ENCODE measurements around the gene COX5A. TPM values are rescaled to one million over a fixed set of nuclear protein-coding genes. Genes with fewer than 3 reads are reported as not detected.

Gene COX5A
- total and polyA plus RNA-seq, 2 experiments from 2014 or later: 190 to 885 TPM

DNA sequence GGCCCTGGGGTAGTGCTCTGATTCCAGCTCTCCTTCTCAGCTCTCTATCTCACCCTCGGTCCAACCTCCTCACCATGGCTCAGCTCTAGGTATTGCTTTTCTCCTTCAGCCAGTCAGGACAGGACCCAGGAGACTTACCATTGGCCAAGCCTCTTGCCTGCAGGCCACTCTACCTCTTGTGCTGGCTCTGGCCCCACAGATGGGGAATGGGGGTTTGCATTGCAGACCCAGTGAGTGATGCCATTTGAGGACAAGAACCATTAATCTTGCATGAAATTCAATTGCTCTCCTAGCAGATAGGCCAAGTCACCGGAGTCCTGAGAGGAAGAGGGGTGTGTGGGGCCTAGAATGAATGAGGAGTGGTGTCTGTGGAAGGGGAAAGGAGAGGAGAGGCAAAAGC is 24.8 kb upstream of the COX5A start:
- H3K4me2 ChIP-seq: no peak overlapping the region
- H3K36me3 ChIP-seq (ENCODE audit: insufficient read depth): no peaks in the 10 kb centered on the region
- Mint-ChIP-seq H3K4me1 (peaks cover 28% of the 10 kb centered on the region), H3K9me3 (no peaks in the 10 kb centered on the region), H3K27me3 (ENCODE audit: insufficient read depth, low read depth, poor library complexity) (peaks cover 29% of the 10 kb centered on the region), H3K4me3 (no peak overlapping the region), H3K27ac (no peak overlapping the region), H3K36me3 (ENCODE audit: low read depth) (no peaks in the 10 kb centered on the region)
- peaks cover 9% of the 10 kb centered on the region; the same call in 1 of the 2 replicates for H3F3A ChIP-seq (replicated peaks; ENCODE audit: low read depth)
- no peak overlapping the region for H2AFZ ChIP-seq
- no peak overlapping the region for H3K27ac ChIP-seq (ENCODE audit: low read depth)
- DNase-seq (ENCODE audit: low spot score): no peak
- no peaks in the 10 kb centered on the region for H3K9me2 ChIP-seq (ENCODE audit: insufficient read depth)
- H3K79me2 ChIP-seq (replicated peaks; ENCODE audit: insufficient read depth): no peaks in the 10 kb centered on the region
- no peak for TF ChIP-seq EZH2 (IDR thresholded peaks at IDR 0.05; ENCODE audit: low read depth, unreplicated experiment)
- no peak for TF ChIP-seq CREB1 (CRISPR knock-in tag; IDR thresholded peaks at IDR 0.05; ENCODE audit: low read depth)
- TF ChIP-seq, protein P1, sequence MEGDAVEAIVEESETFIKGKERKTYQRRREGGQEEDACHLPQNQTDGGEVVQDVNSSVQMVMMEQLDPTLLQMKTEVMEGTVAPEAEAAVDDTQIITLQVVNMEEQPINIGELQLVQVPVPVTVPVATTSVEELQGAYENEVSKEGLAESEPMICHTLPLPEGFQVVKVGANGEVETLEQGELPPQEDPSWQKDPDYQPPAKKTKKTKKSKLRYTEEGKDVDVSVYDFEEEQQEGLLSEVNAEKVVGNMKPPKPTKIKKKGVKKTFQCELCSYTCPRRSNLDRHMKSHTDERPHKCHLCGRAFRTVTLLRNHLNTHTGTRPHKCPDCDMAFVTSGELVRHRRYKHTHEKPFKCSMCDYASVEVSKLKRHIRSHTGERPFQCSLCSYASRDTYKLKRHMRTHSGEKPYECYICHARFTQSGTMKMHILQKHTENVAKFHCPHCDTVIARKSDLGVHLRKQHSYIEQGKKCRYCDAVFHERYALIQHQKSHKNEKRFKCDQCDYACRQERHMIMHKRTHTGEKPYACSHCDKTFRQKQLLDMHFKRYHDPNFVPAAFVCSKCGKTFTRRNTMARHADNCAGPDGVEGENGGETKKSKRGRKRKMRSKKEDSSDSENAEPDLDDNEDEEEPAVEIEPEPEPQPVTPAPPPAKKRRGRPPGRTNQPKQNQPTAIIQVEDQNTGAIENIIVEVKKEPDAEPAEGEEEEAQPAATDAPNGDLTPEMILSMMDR (conservative IDR thresholded peaks at IDR 0.05; ENCODE audit: low read depth in 2 of 2): no peak
- TF ChIP-seq, protein P2, sequence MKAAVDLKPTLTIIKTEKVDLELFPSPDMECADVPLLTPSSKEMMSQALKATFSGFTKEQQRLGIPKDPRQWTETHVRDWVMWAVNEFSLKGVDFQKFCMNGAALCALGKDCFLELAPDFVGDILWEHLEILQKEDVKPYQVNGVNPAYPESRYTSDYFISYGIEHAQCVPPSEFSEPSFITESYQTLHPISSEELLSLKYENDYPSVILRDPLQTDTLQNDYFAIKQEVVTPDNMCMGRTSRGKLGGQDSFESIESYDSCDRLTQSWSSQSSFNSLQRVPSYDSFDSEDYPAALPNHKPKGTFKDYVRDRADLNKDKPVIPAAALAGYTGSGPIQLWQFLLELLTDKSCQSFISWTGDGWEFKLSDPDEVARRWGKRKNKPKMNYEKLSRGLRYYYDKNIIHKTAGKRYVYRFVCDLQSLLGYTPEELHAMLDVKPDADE (IDR thresholded peaks at IDR 0.05): no peak
- no peak for TF ChIP-seq POLR2AphosphoS5 (IDR thresholded peaks at IDR 0.05; ENCODE audit: low read depth)
- TF ChIP-seq JUNB (IDR thresholded peaks at IDR 0.05; ENCODE audit: unreplicated experiment): no peak
- no peak for TF ChIP-seq ZNF114 (CRISPR knock-in tag; IDR thresholded peaks at IDR 0.05)
- TF ChIP-seq, protein P3, sequence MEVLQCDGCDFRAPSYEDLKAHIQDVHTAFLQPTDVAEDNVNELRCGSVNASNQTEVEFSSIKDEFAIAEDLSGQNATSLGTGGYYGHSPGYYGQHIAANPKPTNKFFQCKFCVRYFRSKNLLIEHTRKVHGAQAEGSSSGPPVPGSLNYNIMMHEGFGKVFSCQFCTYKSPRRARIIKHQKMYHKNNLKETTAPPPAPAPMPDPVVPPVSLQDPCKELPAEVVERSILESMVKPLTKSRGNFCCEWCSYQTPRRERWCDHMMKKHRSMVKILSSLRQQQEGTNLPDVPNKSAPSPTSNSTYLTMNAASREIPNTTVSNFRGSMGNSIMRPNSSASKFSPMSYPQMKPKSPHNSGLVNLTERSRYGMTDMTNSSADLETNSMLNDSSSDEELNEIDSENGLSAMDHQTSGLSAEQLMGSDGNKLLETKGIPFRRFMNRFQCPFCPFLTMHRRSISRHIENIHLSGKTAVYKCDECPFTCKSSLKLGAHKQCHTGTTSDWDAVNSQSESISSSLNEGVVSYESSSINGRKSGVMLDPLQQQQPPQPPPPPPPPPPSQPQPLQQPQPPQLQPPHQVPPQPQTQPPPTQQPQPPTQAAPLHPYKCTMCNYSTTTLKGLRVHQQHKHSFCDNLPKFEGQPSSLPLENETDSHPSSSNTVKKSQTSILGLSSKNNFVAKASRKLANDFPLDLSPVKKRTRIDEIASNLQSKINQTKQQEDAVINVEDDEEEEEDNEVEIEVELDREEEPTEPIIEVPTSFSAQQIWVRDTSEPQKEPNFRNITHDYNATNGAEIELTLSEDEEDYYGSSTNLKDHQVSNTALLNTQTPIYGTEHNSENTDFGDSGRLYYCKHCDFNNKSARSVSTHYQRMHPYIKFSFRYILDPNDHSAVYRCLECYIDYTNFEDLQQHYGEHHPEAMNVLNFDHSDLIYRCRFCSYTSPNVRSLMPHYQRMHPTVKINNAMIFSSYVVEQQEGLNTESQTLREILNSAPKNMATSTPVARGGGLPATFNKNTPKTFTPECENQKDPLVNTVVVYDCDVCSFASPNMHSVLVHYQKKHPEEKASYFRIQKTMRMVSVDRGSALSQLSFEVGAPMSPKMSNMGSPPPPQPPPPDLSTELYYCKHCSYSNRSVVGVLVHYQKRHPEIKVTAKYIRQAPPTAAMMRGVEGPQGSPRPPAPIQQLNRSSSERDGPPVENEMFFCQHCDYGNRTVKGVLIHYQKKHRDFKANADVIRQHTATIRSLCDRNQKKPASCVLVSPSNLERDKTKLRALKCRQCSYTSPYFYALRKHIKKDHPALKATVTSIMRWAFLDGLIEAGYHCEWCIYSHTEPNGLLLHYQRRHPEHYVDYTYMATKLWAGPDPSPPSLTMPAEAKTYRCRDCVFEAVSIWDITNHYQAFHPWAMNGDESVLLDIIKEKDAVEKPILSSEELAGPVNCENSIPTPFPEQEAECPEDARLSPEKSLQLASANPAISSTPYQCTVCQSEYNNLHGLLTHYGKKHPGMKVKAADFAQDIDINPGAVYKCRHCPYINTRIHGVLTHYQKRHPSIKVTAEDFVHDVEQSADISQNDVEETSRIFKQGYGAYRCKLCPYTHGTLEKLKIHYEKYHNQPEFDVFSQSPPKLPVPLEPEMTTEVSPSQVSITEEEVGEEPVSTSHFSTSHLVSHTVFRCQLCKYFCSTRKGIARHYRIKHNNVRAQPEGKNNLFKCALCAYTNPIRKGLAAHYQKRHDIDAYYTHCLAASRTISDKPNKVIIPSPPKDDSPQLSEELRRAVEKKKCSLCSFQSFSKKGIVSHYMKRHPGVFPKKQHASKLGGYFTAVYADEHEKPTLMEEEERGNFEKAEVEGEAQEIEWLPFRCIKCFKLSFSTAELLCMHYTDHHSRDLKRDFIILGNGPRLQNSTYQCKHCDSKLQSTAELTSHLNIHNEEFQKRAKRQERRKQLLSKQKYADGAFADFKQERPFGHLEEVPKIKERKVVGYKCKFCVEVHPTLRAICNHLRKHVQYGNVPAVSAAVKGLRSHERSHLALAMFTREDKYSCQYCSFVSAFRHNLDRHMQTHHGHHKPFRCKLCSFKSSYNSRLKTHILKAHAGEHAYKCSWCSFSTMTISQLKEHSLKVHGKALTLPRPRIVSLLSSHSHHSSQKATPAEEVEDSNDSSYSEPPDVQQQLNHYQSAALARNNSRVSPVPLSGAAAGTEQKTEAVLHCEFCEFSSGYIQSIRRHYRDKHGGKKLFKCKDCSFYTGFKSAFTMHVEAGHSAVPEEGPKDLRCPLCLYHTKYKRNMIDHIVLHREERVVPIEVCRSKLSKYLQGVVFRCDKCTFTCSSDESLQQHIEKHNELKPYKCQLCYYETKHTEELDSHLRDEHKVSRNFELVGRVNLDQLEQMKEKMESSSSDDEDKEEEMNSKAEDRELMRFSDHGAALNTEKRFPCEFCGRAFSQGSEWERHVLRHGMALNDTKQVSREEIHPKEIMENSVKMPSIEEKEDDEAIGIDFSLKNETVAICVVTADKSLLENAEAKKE (CRISPR knock-in tag; IDR thresholded peaks at IDR 0.05): no peak
- no peak for TF ChIP-seq ZNF331 (CRISPR knock-in tag; IDR thresholded peaks at IDR 0.05; ENCODE audit: low read depth)
- no peak for TF ChIP-seq EZH2phosphoT487 (IDR thresholded peaks at IDR 0.05; ENCODE audit: unreplicated experiment)
- TF ChIP-seq, protein P4, sequence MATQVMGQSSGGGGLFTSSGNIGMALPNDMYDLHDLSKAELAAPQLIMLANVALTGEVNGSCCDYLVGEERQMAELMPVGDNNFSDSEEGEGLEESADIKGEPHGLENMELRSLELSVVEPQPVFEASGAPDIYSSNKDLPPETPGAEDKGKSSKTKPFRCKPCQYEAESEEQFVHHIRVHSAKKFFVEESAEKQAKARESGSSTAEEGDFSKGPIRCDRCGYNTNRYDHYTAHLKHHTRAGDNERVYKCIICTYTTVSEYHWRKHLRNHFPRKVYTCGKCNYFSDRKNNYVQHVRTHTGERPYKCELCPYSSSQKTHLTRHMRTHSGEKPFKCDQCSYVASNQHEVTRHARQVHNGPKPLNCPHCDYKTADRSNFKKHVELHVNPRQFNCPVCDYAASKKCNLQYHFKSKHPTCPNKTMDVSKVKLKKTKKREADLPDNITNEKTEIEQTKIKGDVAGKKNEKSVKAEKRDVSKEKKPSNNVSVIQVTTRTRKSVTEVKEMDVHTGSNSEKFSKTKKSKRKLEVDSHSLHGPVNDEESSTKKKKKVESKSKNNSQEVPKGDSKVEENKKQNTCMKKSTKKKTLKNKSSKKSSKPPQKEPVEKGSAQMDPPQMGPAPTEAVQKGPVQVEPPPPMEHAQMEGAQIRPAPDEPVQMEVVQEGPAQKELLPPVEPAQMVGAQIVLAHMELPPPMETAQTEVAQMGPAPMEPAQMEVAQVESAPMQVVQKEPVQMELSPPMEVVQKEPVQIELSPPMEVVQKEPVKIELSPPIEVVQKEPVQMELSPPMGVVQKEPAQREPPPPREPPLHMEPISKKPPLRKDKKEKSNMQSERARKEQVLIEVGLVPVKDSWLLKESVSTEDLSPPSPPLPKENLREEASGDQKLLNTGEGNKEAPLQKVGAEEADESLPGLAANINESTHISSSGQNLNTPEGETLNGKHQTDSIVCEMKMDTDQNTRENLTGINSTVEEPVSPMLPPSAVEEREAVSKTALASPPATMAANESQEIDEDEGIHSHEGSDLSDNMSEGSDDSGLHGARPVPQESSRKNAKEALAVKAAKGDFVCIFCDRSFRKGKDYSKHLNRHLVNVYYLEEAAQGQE (IDR thresholded peaks at IDR 0.05; ENCODE audit: unreplicated experiment): no peak
- no peak for TF ChIP-seq STAT1 (IDR thresholded peaks at IDR 0.05; ENCODE audit: unreplicated experiment)
- no peak for TF ChIP-seq NANOG (IDR thresholded peaks at IDR 0.05; ENCODE audit: borderline replicate concordance)
- H3K4me1 ChIP-seq (ENCODE audit: insufficient read depth): peaks cover 19% of the 10 kb centered on the region; the same call in 1 of the 2 replicates
- no peaks in the 10 kb centered on the region for H4K20me1 ChIP-seq (replicated peaks; ENCODE audit: insufficient read depth)
- ATAC-seq: no peak
- H3K4me3 ChIP-seq: no peak overlapping the region
- peaks cover 38% of the 10 kb centered on the region for H3K27me3 ChIP-seq (ENCODE audit: insufficient read depth)
